Measurements from ENCODE around the gene NUP214. TPM values are rescaled to one million over a fixed set of nuclear protein-coding genes. Genes with fewer than 3 reads are reported as not detected.
A peak's percentile ranks its signal among the peaks of the same experiment; 100 is the strongest.
"Not testable (repeated sequence)": the region's sequence is repeated elsewhere in the genome, so short reads cannot be mapped to it uniquely, and the experiment has no call there.

The NUP214 gene
- total RNA-seq, 1 donor from 2014 or later = 27.7 TPM

- DNase-seq (ENCODE audit: low spot score) = no peak
Observed at GRCh38 chr9:131160416-131161112, 35.2 kb downstream of the NUP214 start.

- no peak for DNase-seq (ENCODE audit: low spot score)
Observed at GRCh38 chr9:131161585-131161984, 36.2 kb downstream of the NUP214 start.

GRCh38 chr9:131162886-131163285 lies 37.5 kb downstream of the NUP214 start:
- no peak for DNase-seq (ENCODE audit: low spot score)

GRCh38 chr9:131165523-131165922 lies 40.1 kb downstream of the NUP214 start:
- no peak for DNase-seq (ENCODE audit: low spot score)

GRCh38 chr9:131167146-131167692 lies 41.8 kb downstream of the NUP214 start:
- no peak for DNase-seq (ENCODE audit: low spot score)

GRCh38 chr9:131167936-131168335 lies 42.5 kb downstream of the NUP214 start:
- DNase-seq (ENCODE audit: low spot score) = no peak

GRCh38 chr9:131169563-131170240 lies 44.3 kb downstream of the NUP214 start:
- DNase-seq (ENCODE audit: low spot score) = no peak

- DNase-seq (ENCODE audit: low spot score) = no peak
Observed at GRCh38 chr9:131173995-131174394, 48.6 kb downstream of the NUP214 start.

- DNase-seq (ENCODE audit: low spot score) = no peak
Observed at GRCh38 chr9:131174681-131175239, 49.4 kb downstream of the NUP214 start.

GRCh38 chr9:131177898-131178297 lies 52.5 kb downstream of the NUP214 start:
- DNase-seq (ENCODE audit: low spot score) = no peak

GRCh38 chr9:131178382-131178781 lies 53.0 kb downstream of the NUP214 start:
- peak; percentile 54 for DNase-seq (ENCODE audit: low spot score)

GRCh38 chr9:131178926-131179325 lies 53.5 kb downstream of the NUP214 start:
- DNase-seq (ENCODE audit: low spot score) = no peak

GRCh38 chr9:131179561-131180219 lies 54.3 kb downstream of the NUP214 start:
- peak; percentile 50 for DNase-seq (ENCODE audit: low spot score)

GRCh38 chr9:131180454-131180853 lies 55.1 kb downstream of the NUP214 start:
- peak; percentile 68 for DNase-seq (ENCODE audit: low spot score)

- no peak for DNase-seq (ENCODE audit: low spot score)
Observed at GRCh38 chr9:131181091-131181681, 55.8 kb downstream of the NUP214 start.

- DNase-seq (ENCODE audit: low spot score) = no peak
Observed at GRCh38 chr9:131185924-131186323, 60.5 kb downstream of the NUP214 start.

GRCh38 chr9:131186622-131187021 lies 61.2 kb downstream of the NUP214 start:
- DNase-seq (ENCODE audit: low spot score) = no peak

GRCh38 chr9:131187957-131188356 lies 62.6 kb downstream of the NUP214 start:
- DNase-seq (ENCODE audit: low spot score) = no peak

- no peak for DNase-seq (ENCODE audit: low spot score)
Observed at GRCh38 chr9:131188976-131189375, 63.6 kb downstream of the NUP214 start.

- DNase-seq (ENCODE audit: low spot score) = no peak
Observed at GRCh38 chr9:131190191-131190590, 64.8 kb downstream of the NUP214 start.

GRCh38 chr9:131191032-131191431 lies 65.6 kb downstream of the NUP214 start:
- DNase-seq (ENCODE audit: low spot score) = not testable (repeated sequence)

- no peak for DNase-seq (ENCODE audit: low spot score)
Observed at GRCh38 chr9:131191857-131192256, 66.5 kb downstream of the NUP214 start.

All from umbilical cord (tissue), 2 donors.